HG02759 (cell line): ENCODE data around the gene SLC15A1.
"Not testable (repeated sequence)": the region's sequence is repeated elsewhere in the genome, so short reads cannot be mapped to it uniquely, and the experiment has no call there.

Experiments
- ATAC-seq: cut with Tn5 transposase; IDR thresholded peaks from one replicate; pipeline ENCODE4 v1.9.1; 2021; ENCODE audit warnings: mild to moderate bottlenecking, moderate library complexity; ENCODE audit not compliant: unreplicated experiment

SLC15A1 gene

GRCh38 chr13:98754468-98754867 lies 2.0 kb upstream of the SLC15A1 start:
- ATAC-seq = not testable (repeated sequence)

- ATAC-seq = no peak
These were observed 508 bp downstream of the SLC15A1 start for GRCh38 chr13:98751861-98752466.

- ATAC-seq = no peak
These were observed 1.1 kb downstream of the SLC15A1 start for GRCh38 chr13:98751367-98751782.

GRCh38 chr13:98749501-98749900 lies 3.0 kb downstream of the SLC15A1 start:
- ATAC-seq = no peak

- no peak for ATAC-seq
These were observed 5.5 kb downstream of the SLC15A1 start for GRCh38 chr13:98746968-98747367.

- no peak for ATAC-seq
These were observed 9.1 kb downstream of the SLC15A1 start for GRCh38 chr13:98743377-98743776.

- no peak for ATAC-seq
These were observed 9.5 kb downstream of the SLC15A1 start for GRCh38 chr13:98742961-98743360.

GRCh38 chr13:98741741-98742435 lies 10.6 kb downstream of the SLC15A1 start:
- no peak for ATAC-seq

GRCh38 chr13:98740131-98740530 lies 12.3 kb downstream of the SLC15A1 start:
- ATAC-seq = no peak

- ATAC-seq = no peak
These were observed 13.5 kb downstream of the SLC15A1 start for GRCh38 chr13:98738993-98739392.

- no peak for ATAC-seq
These were observed 14.3 kb downstream of the SLC15A1 start for GRCh38 chr13:98738213-98738612.

GRCh38 chr13:98731925-98732324 lies 20.5 kb downstream of the SLC15A1 start:
- ATAC-seq = no peak

GRCh38 chr13:98731038-98731437 lies 21.4 kb downstream of the SLC15A1 start:
- ATAC-seq = no peak

GRCh38 chr13:98730441-98730840 lies 22.0 kb downstream of the SLC15A1 start:
- ATAC-seq = no peak

GRCh38 chr13:98729658-98730057 lies 22.8 kb downstream of the SLC15A1 start:
- no peak for ATAC-seq

GRCh38 chr13:98722958-98723357 lies 29.5 kb downstream of the SLC15A1 start:
- no peak for ATAC-seq

- ATAC-seq = no peak
These were observed 30.5 kb downstream of the SLC15A1 start for GRCh38 chr13:98721825-98722510.

GRCh38 chr13:98719527-98720250 lies 32.8 kb downstream of the SLC15A1 start:
- ATAC-seq = no peak

GRCh38 chr13:98717891-98718290 lies 34.6 kb downstream of the SLC15A1 start:
- ATAC-seq = no peak

GRCh38 chr13:98717256-98717655 lies 35.2 kb downstream of the SLC15A1 start:
- no peak for ATAC-seq

- no peak for ATAC-seq
These were observed 42.0 kb downstream of the SLC15A1 start for GRCh38 chr13:98710521-98710920.
